Measurements from ENCODE around the gene NLRP13.
"Not testable (repeated sequence)": the region's sequence is repeated elsewhere in the genome, so short reads cannot be mapped to it uniquely, and the experiment has no call there.

NLRP13 gene

GRCh38 chr19:55931936-55932386, at the start of gene NLRP13:
NLRP13 (minus strand) TSS chr19:55932336; CDS start chr19:55932311, 25 bp downstream.
- DNase-seq (ENCODE audit: low spot score): no peak

GRCh38 chr19:55980415-55980814, 48.3 kb upstream of the NLRP13 start:
- DNase-seq (ENCODE audit: low spot score): no peak

- DNase-seq (ENCODE audit: low spot score): no peak
Measured at GRCh38 chr19:55973982-55974381, 41.8 kb upstream of the NLRP13 start.

- peak; percentile 47 for DNase-seq (ENCODE audit: low spot score)
Measured at GRCh38 chr19:55962186-55962585, 30.1 kb upstream of the NLRP13 start.

- DNase-seq (ENCODE audit: low spot score): peak; percentile 68
Measured at GRCh38 chr19:55959996-55960675, 28.0 kb upstream of the NLRP13 start.

GRCh38 chr19:55958356-55958755, 26.2 kb upstream of the NLRP13 start:
- peak; percentile 82 for DNase-seq (ENCODE audit: low spot score)

GRCh38 chr19:55956431-55956830, 24.3 kb upstream of the NLRP13 start:
- DNase-seq (ENCODE audit: low spot score): no peak

- DNase-seq (ENCODE audit: low spot score): not testable (repeated sequence)
Measured at GRCh38 chr19:55950566-55950965, 18.4 kb upstream of the NLRP13 start.

GRCh38 chr19:55947532-55947931, 15.4 kb upstream of the NLRP13 start, which contains the start of gene NLRP8:
NLRP8 (plus strand) TSS chr19:55947832.
- DNase-seq (ENCODE audit: low spot score): no peak

GRCh38 chr19:55940306-55940705, 8.2 kb upstream of the NLRP13 start:
- DNase-seq (ENCODE audit: low spot score): no peak

GRCh38 chr19:55939206-55939605, 7.1 kb upstream of the NLRP13 start:
- no peak for DNase-seq (ENCODE audit: low spot score)

GRCh38 chr19:55935206-55935605, 3.1 kb upstream of the NLRP13 start:
- DNase-seq (ENCODE audit: low spot score): no peak

- DNase-seq (ENCODE audit: low spot score): no peak
Measured at GRCh38 chr19:55930996-55931515, 1.1 kb downstream of the NLRP13 start.

GRCh38 chr19:55929258-55929657, 2.9 kb downstream of the NLRP13 start:
- not testable (repeated sequence) for DNase-seq (ENCODE audit: low spot score)

GRCh38 chr19:55927991-55928390, 4.1 kb downstream of the NLRP13 start:
- DNase-seq (ENCODE audit: low spot score): no peak

- DNase-seq (ENCODE audit: low spot score): no peak
Measured at GRCh38 chr19:55923556-55923955, 8.6 kb downstream of the NLRP13 start.

GRCh38 chr19:55913643-55914268, 18.4 kb downstream of the NLRP13 start:
- peak; percentile 3 for DNase-seq (ENCODE audit: low spot score)

GRCh38 chr19:55912916-55913315, 19.2 kb downstream of the NLRP13 start:
- DNase-seq (ENCODE audit: low spot score): no peak

GRCh38 chr19:55909801-55910200, 22.3 kb downstream of the NLRP13 start:
- DNase-seq (ENCODE audit: low spot score): no peak

GRCh38 chr19:55907746-55908145, 24.4 kb downstream of the NLRP13 start:
- DNase-seq (ENCODE audit: low spot score): no peak

GRCh38 chr19:55907286-55907685, 24.9 kb downstream of the NLRP13 start:
- DNase-seq (ENCODE audit: low spot score): no peak

- no peak for DNase-seq (ENCODE audit: low spot score)
Measured at GRCh38 chr19:55902080-55902751, 29.9 kb downstream of the NLRP13 start.
